Hepatocyte (in vitro differentiated cells): ENCODE results near the gene RRAS.

Experiments
- CTCF ChIP-seq: fragments of 200-600 bp; sonication (generic); IDR thresholded peaks from 2 replicates; pipeline ENCODE4 v1.5.1; 2016; ENCODE audit warnings: antibody characterized with exemption, mild to moderate bottlenecking; ENCODE audit not compliant: poor library complexity
- EZH2phosphoT487 ChIP-seq: fragments of 200-600 bp; sonication (generic); IDR thresholded peaks from one replicate; pipeline ENCODE4 v1.6.1; 2018; ENCODE audit warnings: antibody characterized with exemption, mild to moderate bottlenecking, low read depth, moderate library complexity; ENCODE audit not compliant: unreplicated experiment, severe bottlenecking

GRCh38 chr19:49676784-49677230 is 36.9 kb upstream of the RRAS start:
- TF ChIP-seq CTCF, result no peak
- no peak for TF ChIP-seq EZH2phosphoT487
